GM12874 (cell line): ENCODE measurements around the gene PLEKHG2.
A peak's percentile ranks its signal among the peaks of the same experiment; 100 is the strongest.

Experiments used
- CTCF ChIP-seq: IDR thresholded peaks from 2 replicates; pipeline ENCODE4 v1.5.1; 2011; ENCODE audit warnings: low read depth, mild to moderate bottlenecking, control low read depth, low read length, moderate library complexity; ENCODE audit not compliant: insufficient read depth

The PLEKHG2 gene

GRCh38 chr19:39410017-39410830 lies 2.2 kb upstream of the PLEKHG2 start:
- no peak for TF ChIP-seq CTCF

- no peak for TF ChIP-seq CTCF
These were observed 1.7 kb upstream of the PLEKHG2 start for GRCh38 chr19:39410831-39411080.

GRCh38 chr19:39411081-39411831 lies 1.2 kb upstream of the PLEKHG2 start:
- no peak for TF ChIP-seq CTCF

GRCh38 chr19:39411832-39412099 lies 703 bp upstream of the PLEKHG2 start:
- peak; percentile 75 for TF ChIP-seq CTCF

GRCh38 chr19:39412867-39413271 lies 400 bp downstream of the PLEKHG2 start:
- no peak for TF ChIP-seq CTCF

- no peak for TF ChIP-seq CTCF
These were observed 922 bp downstream of the PLEKHG2 start for GRCh38 chr19:39413272-39413910.

- TF ChIP-seq CTCF: peak; percentile 27; the same call in 1 of the 2 replicates
These were observed 1.6 kb downstream of the PLEKHG2 start for GRCh38 chr19:39413911-39414608.
